Panc1 (cell line): ENCODE data around the gene MAP4. TPM values are rescaled to one million over a fixed set of nuclear protein-coding genes. Genes with fewer than 3 reads are reported as not detected.

Experiments
- ATAC-seq: fragments of 200-7000 bp; cut with Tn5 transposase; 2 replicates; pipeline ENCODE4 v1.9.1; 2020; ENCODE audit warnings: mild to moderate bottlenecking, moderate library complexity
- BruUV-seq: library from RNA; stranded (reverse); fragments of 400-500 nt; replicated peaks from 2 replicates; lab custom pipeline; 2021; lab: Mats Ljungman, UMichigan
- CTCF ChIA-PET: fragments of 300-600 bp; sonication (Branson Sonifier 250); formaldehyde crosslinking; loops from one replicate; lab custom pipeline; 2022; ENCODE audit warnings: antibody characterized with exemption; lab: Charles Lee
- POLR2A ChIA-PET: fragments of 300-600 bp; sonication (Branson Sonifier 250); formaldehyde crosslinking; loops from one replicate; lab custom pipeline; 2022; ENCODE audit warnings: antibody characterized with exemption; lab: Charles Lee
- DNase-seq: peaks from one replicate; pipeline ENCODE4 v3.0.0-alpha.2; 2010; ENCODE audit warnings: low read depth, low spot score
- H3K27ac ChIP-seq: 2 replicates; pipeline ENCODE4 v1.5.1; 2011; ENCODE audit warnings: mild to moderate bottlenecking, low read length, inconsistent platforms
- H3K27me3 ChIP-seq: fragments of 200-500 bp; sonication (Bioruptor generic); 2 replicates; pipeline ENCODE4 v1.6.0; 2014; ENCODE audit warnings: low read length, inconsistent platforms; ENCODE audit not compliant: control insufficient read depth, insufficient read depth
- H3K36me3 ChIP-seq: fragments of 200-500 bp; sonication (Bioruptor generic); 2 replicates; pipeline ENCODE4 v1.5.1; 2014; ENCODE audit warnings: inconsistent platforms, mild to moderate bottlenecking, low read length, moderate library complexity; ENCODE audit not compliant: control insufficient read depth, insufficient read depth
- H3K4me1 ChIP-seq: 2 replicates; pipeline ENCODE4 v1.5.1; 2011; ENCODE audit warnings: inconsistent platforms, mild to moderate bottlenecking, low read length, moderate library complexity; ENCODE audit not compliant: control insufficient read depth, insufficient read depth
- H3K4me3 ChIP-seq, 2 experiments: 2 replicates each; pipeline ENCODE4 v1.5.1; 2011 to 2012; ENCODE audit warnings: low read depth in 2 of 2, low read length in 2 of 2, mild to moderate bottlenecking in 2 of 2, inconsistent platforms in 1 of 2, moderate library complexity in 1 of 2
- H3K9me3 ChIP-seq: fragments of 200-500 bp; sonication (Bioruptor generic); 2 replicates; pipeline ENCODE4 v1.5.1; 2014; ENCODE audit warnings: low read depth, mild to moderate bottlenecking, inconsistent platforms, low read length, moderate library complexity; ENCODE audit not compliant: control insufficient read depth, insufficient read depth
- POLR2AphosphoS5 ChIP-seq: IDR thresholded peaks from 2 replicates; pipeline ENCODE4 v1.6.1; 2012; ENCODE audit warnings: mild to moderate bottlenecking, low read depth, low read length, moderate library complexity
- SIN3A ChIP-seq: IDR thresholded peaks from 2 replicates; pipeline ENCODE4 v1.6.1; 2012; ENCODE audit warnings: low read depth, mild to moderate bottlenecking, low read length, moderate library complexity, borderline replicate concordance; ENCODE audit not compliant: insufficient read depth
- TCF7L2 ChIP-seq: IDR thresholded peaks from 2 replicates; pipeline ENCODE4 v1.6.1; 2011; ENCODE audit warnings: mild to moderate bottlenecking, low read depth, low read length, inconsistent platforms
- in situ Hi-C: cut with HindIII; loops from 2 replicates; pipeline ENCODE4 v1.10.0; 2016; ENCODE audit warnings: low sequenced_read_pairs, low pct_unique_long_range_greater_than_20kb
- intact Hi-C: fragments of 100-400 bp; cut with micrococcal nuclease; formaldehyde crosslinking; loops from one replicate; pipeline ENCODE4 v1.10.0; 2022; ENCODE audit not compliant: unreplicated experiment
- total RNA-seq: library from RNA; stranded (reverse); gene quantifications from one replicate; pipeline ENCODE4 v1.2.1, GENCODE V29; 2021; ENCODE audit not compliant: unreplicated experiment
- TF ChIP-seq, protein P1 (sequence below), 2 experiments: IDR thresholded peaks; 2 replicates each; pipeline ENCODE4 v1.6.1; 2011 to 2012; ENCODE audit warnings: low read depth in 2 of 2, control low read depth in 1 of 2, low read length in 1 of 2, mild to moderate bottlenecking in 1 of 2, moderate library complexity in 1 of 2; ENCODE audit not compliant: insufficient read depth in 1 of 2
- TF ChIP-seq, protein P2 (sequence below): fragments of 450-650 bp; IDR thresholded peaks from 2 replicates; pipeline ENCODE4 v1.5.1; 2017; ENCODE audit warnings: mild to moderate bottlenecking

MAP4 gene
- total RNA-seq, 1 experiment from 2014 or later: 150 TPM

- no peak for TF ChIP-seq TCF7L2
- no peak for TF ChIP-seq POLR2AphosphoS5
- TF ChIP-seq, protein P1, sequence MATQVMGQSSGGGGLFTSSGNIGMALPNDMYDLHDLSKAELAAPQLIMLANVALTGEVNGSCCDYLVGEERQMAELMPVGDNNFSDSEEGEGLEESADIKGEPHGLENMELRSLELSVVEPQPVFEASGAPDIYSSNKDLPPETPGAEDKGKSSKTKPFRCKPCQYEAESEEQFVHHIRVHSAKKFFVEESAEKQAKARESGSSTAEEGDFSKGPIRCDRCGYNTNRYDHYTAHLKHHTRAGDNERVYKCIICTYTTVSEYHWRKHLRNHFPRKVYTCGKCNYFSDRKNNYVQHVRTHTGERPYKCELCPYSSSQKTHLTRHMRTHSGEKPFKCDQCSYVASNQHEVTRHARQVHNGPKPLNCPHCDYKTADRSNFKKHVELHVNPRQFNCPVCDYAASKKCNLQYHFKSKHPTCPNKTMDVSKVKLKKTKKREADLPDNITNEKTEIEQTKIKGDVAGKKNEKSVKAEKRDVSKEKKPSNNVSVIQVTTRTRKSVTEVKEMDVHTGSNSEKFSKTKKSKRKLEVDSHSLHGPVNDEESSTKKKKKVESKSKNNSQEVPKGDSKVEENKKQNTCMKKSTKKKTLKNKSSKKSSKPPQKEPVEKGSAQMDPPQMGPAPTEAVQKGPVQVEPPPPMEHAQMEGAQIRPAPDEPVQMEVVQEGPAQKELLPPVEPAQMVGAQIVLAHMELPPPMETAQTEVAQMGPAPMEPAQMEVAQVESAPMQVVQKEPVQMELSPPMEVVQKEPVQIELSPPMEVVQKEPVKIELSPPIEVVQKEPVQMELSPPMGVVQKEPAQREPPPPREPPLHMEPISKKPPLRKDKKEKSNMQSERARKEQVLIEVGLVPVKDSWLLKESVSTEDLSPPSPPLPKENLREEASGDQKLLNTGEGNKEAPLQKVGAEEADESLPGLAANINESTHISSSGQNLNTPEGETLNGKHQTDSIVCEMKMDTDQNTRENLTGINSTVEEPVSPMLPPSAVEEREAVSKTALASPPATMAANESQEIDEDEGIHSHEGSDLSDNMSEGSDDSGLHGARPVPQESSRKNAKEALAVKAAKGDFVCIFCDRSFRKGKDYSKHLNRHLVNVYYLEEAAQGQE (IDR thresholded peaks at IDR 0.05; ENCODE audit: insufficient read depth in 1 of 2, low read depth in 2 of 2, low read length in 1 of 2): no peak
- TF ChIP-seq, protein P2, sequence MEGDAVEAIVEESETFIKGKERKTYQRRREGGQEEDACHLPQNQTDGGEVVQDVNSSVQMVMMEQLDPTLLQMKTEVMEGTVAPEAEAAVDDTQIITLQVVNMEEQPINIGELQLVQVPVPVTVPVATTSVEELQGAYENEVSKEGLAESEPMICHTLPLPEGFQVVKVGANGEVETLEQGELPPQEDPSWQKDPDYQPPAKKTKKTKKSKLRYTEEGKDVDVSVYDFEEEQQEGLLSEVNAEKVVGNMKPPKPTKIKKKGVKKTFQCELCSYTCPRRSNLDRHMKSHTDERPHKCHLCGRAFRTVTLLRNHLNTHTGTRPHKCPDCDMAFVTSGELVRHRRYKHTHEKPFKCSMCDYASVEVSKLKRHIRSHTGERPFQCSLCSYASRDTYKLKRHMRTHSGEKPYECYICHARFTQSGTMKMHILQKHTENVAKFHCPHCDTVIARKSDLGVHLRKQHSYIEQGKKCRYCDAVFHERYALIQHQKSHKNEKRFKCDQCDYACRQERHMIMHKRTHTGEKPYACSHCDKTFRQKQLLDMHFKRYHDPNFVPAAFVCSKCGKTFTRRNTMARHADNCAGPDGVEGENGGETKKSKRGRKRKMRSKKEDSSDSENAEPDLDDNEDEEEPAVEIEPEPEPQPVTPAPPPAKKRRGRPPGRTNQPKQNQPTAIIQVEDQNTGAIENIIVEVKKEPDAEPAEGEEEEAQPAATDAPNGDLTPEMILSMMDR: no peak
- no peak for TF ChIP-seq SIN3A
- CTCF ChIA-PET: interaction anchor here (0.6 kb wide), 1 partner anchor 78 kb away, joined by 17 read pairs; no protein-coding TSS in a partner anchor
- no peak overlapping the region for H3K27ac ChIP-seq
- POLR2A ChIA-PET: no interaction called here
- no peak for ATAC-seq
- intact Hi-C loops (no loop called here), in situ Hi-C loops (no loop called here)
- DNase-seq: no peak
- H3K4me3 ChIP-seq: no peak overlapping the region
- no peaks in the 10 kb centered on the region for H3K4me1 ChIP-seq
- no peaks in the 10 kb centered on the region for H3K9me3 ChIP-seq
- BruUV-seq: no TSS peak
- H3K36me3 ChIP-seq: no peaks in the 10 kb centered on the region; the same call in 1 of the 2 replicates
- no peaks in the 10 kb centered on the region for H3K27me3 ChIP-seq
Observed at GRCh38 chr3:47979070-47979469, 37.1 kb downstream of the MAP4 start.

DNA sequence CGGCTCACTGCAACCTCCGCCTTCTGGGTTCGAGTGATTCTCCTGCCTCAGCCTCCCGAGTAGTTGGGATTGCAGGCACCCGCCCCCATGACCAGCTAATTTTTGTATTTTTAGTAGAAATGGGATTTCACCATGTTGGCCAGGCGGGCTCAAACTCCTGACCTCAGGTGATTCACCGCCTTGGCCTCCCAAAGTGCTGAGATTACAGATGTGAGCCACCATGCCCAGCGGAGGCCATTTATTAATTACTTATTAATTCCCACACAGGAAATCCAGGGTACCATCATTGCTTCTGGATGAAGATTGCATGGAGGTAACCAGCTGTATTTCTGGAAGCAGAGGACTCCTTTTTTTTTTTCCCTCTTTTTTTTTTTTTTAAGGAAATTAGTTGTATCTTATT is 37.8 kb downstream of the MAP4 start:
- no peaks in the 10 kb centered on the region for H3K9me3 ChIP-seq
- ATAC-seq (no peak), DNase-seq (no peak)
- TF ChIP-seq SIN3A (no peak), POLR2AphosphoS5 (no peak), TCF7L2 (no peak)
- TF ChIP-seq, protein P1 (IDR thresholded peaks at IDR 0.05; ENCODE audit: insufficient read depth in 1 of 2, low read depth in 2 of 2, low read length in 1 of 2): no peak
- TF ChIP-seq, protein P2: no peak
- intact Hi-C loops: no loop called here
- CTCF ChIA-PET: no interaction called here
- no peaks in the 10 kb centered on the region for H3K27me3 ChIP-seq
- no peak overlapping the region for H3K4me3 ChIP-seq
- H3K27ac ChIP-seq: no peak overlapping the region
- no peaks in the 10 kb centered on the region for H3K4me1 ChIP-seq
- H3K36me3 ChIP-seq: no peaks in the 10 kb centered on the region; the same call in 1 of the 2 replicates
- no TSS peak for BruUV-seq
- in situ Hi-C loops: no loop called here
- POLR2A ChIA-PET: no interaction called here
